Measurements from ENCODE around the gene KDELR3.
A peak's percentile ranks its signal among the peaks of the same experiment; 100 is the strongest.

The KDELR3 gene

GRCh38 chr22:38513063-38513462, 45.2 kb downstream of the KDELR3 start:
- no peak for DNase-seq

GRCh38 chr22:38518620-38519019, 50.7 kb downstream of the KDELR3 start:
- Histone ChIP-seq H3K4me3 (ENCODE audit: insufficient read depth, low read depth, low read length, poor library complexity, severe bottlenecking) (no peak overlapping the region), H3K27me3 (replicated peaks; ENCODE audit: control insufficient read depth, insufficient read depth, low read length, poor library complexity, severe bottlenecking) (no peaks in the 10 kb centered on the region), H3K9me3 (ENCODE audit: control insufficient read depth, low read length) (no peaks in the 10 kb centered on the region), H3K36me3 (ENCODE audit: control insufficient read depth, insufficient read depth, low read length) (no peaks in the 10 kb centered on the region), H3K27ac (ENCODE audit: insufficient read depth, low read length, poor library complexity, severe bottlenecking) (no peak overlapping the region), H3K4me1 (ENCODE audit: control insufficient read depth, insufficient read depth, low read length, poor library complexity, severe bottlenecking) (no peaks in the 10 kb centered on the region)
- DNase-seq: no peak

More at GRCh38 chr22:38513063-38513462, 45.2 kb downstream of the KDELR3 start:
- Histone ChIP-seq H3K9me3 (ENCODE audit: control insufficient read depth, low read length) (no peaks in the 10 kb centered on the region), H3K27me3 (replicated peaks; ENCODE audit: control insufficient read depth, insufficient read depth, low read length, poor library complexity, severe bottlenecking) (no peaks in the 10 kb centered on the region), H3K4me3 (ENCODE audit: insufficient read depth, low read depth, low read length, poor library complexity, severe bottlenecking) (no peak overlapping the region), H3K27ac (ENCODE audit: insufficient read depth, low read length, poor library complexity, severe bottlenecking) (no peak overlapping the region), H3K4me1 (ENCODE audit: control insufficient read depth, insufficient read depth, low read length, poor library complexity, severe bottlenecking) (no peaks in the 10 kb centered on the region), H3K36me3 (ENCODE audit: control insufficient read depth, insufficient read depth, low read length) (no peaks in the 10 kb centered on the region)

GRCh38 chr22:38519453-38520250, 51.8 kb downstream of the KDELR3 start:
- Histone ChIP-seq H3K4me1 (ENCODE audit: control insufficient read depth, insufficient read depth, low read length, poor library complexity, severe bottlenecking) (no peaks in the 10 kb centered on the region), H3K9me3 (ENCODE audit: control insufficient read depth, low read length) (no peaks in the 10 kb centered on the region), H3K4me3 (ENCODE audit: insufficient read depth, low read depth, low read length, poor library complexity, severe bottlenecking) (no peak overlapping the region), H3K36me3 (ENCODE audit: control insufficient read depth, insufficient read depth, low read length) (no peaks in the 10 kb centered on the region), H3K27me3 (replicated peaks; ENCODE audit: control insufficient read depth, insufficient read depth, low read length, poor library complexity, severe bottlenecking) (no peaks in the 10 kb centered on the region), H3K27ac (ENCODE audit: insufficient read depth, low read length, poor library complexity, severe bottlenecking) (no peak overlapping the region)
- no peak for DNase-seq

- no peaks in the 10 kb centered on the region for H3K9me3 ChIP-seq (ENCODE audit: control insufficient read depth, low read length)
- no peak overlapping the region for H3K27ac ChIP-seq (ENCODE audit: insufficient read depth, low read length, poor library complexity, severe bottlenecking)
- H3K4me3 ChIP-seq (ENCODE audit: insufficient read depth, low read depth, low read length, poor library complexity, severe bottlenecking): no peak overlapping the region
- H3K36me3 ChIP-seq (ENCODE audit: control insufficient read depth, insufficient read depth, low read length): no peaks in the 10 kb centered on the region
- H3K4me1 ChIP-seq (ENCODE audit: control insufficient read depth, insufficient read depth, low read length, poor library complexity, severe bottlenecking): no peaks in the 10 kb centered on the region
- DNase-seq: no peak
- no peaks in the 10 kb centered on the region for H3K27me3 ChIP-seq (replicated peaks; ENCODE audit: control insufficient read depth, insufficient read depth, low read length, poor library complexity, severe bottlenecking)
Observed at GRCh38 chr22:38523029-38523428, 55.1 kb downstream of the KDELR3 start.

GRCh38 chr22:38523479-38523878, 55.6 kb downstream of the KDELR3 start:
- no peaks in the 10 kb centered on the region for H3K4me1 ChIP-seq (ENCODE audit: control insufficient read depth, insufficient read depth, low read length, poor library complexity, severe bottlenecking)
- H3K27me3 ChIP-seq (replicated peaks; ENCODE audit: control insufficient read depth, insufficient read depth, low read length, poor library complexity, severe bottlenecking): no peaks in the 10 kb centered on the region
- no peaks in the 10 kb centered on the region for H3K36me3 ChIP-seq (ENCODE audit: control insufficient read depth, insufficient read depth, low read length)
- no peak overlapping the region for H3K4me3 ChIP-seq (ENCODE audit: insufficient read depth, low read depth, low read length, poor library complexity, severe bottlenecking)
- H3K27ac ChIP-seq (ENCODE audit: insufficient read depth, low read length, poor library complexity, severe bottlenecking): no peak overlapping the region
- no peaks in the 10 kb centered on the region for H3K9me3 ChIP-seq (ENCODE audit: control insufficient read depth, low read length)
- DNase-seq: no peak

GRCh38 chr22:38524429-38524828, 56.5 kb downstream of the KDELR3 start:
- H3K36me3 ChIP-seq (ENCODE audit: control insufficient read depth, insufficient read depth, low read length): no peaks in the 10 kb centered on the region
- DNase-seq: no peak
- H3K27ac ChIP-seq (ENCODE audit: insufficient read depth, low read length, poor library complexity, severe bottlenecking): no peak overlapping the region
- no peaks in the 10 kb centered on the region for H3K9me3 ChIP-seq (ENCODE audit: control insufficient read depth, low read length)
- no peak overlapping the region for H3K4me3 ChIP-seq (ENCODE audit: insufficient read depth, low read depth, low read length, poor library complexity, severe bottlenecking)
- H3K27me3 ChIP-seq (replicated peaks; ENCODE audit: control insufficient read depth, insufficient read depth, low read length, poor library complexity, severe bottlenecking): no peaks in the 10 kb centered on the region
- H3K4me1 ChIP-seq (ENCODE audit: control insufficient read depth, insufficient read depth, low read length, poor library complexity, severe bottlenecking): no peaks in the 10 kb centered on the region

- no peaks in the 10 kb centered on the region for H3K27me3 ChIP-seq (replicated peaks; ENCODE audit: control insufficient read depth, insufficient read depth, low read length, poor library complexity, severe bottlenecking)
- H3K27ac ChIP-seq (ENCODE audit: insufficient read depth, low read length, poor library complexity, severe bottlenecking): peak overlapping the region; percentile 6
- no peak overlapping the region for H3K4me3 ChIP-seq (ENCODE audit: insufficient read depth, low read depth, low read length, poor library complexity, severe bottlenecking)
Observed at GRCh38 chr22:38531251-38531938, 63.5 kb downstream of the KDELR3 start.

More at GRCh38 chr22:38531251-38531938, 63.5 kb downstream of the KDELR3 start:
- no peak for DNase-seq
- H3K36me3 ChIP-seq (ENCODE audit: control insufficient read depth, insufficient read depth, low read length): no peaks in the 10 kb centered on the region
- no peaks in the 10 kb centered on the region for H3K9me3 ChIP-seq (ENCODE audit: control insufficient read depth, low read length)
- peaks cover 4% of the 10 kb centered on the region for H3K4me1 ChIP-seq (ENCODE audit: control insufficient read depth, insufficient read depth, low read length, poor library complexity, severe bottlenecking)
